Body of pancreas (tissue), 4 donors: Measurements from ENCODE around the gene GNB5. TPM values are rescaled to one million over a fixed set of nuclear protein-coding genes. Genes with fewer than 3 reads are reported as not detected.

Experiments
- ATAC-seq: fragments of 150-250 bp; one replicate; pipeline ENCODE4 v1.9.1; 2016
- DNase-seq, 4 donors: peaks; one replicate each; pipeline ENCODE4 v3.0.0-alpha.2; 2019
- H3K27ac ChIP-seq, 4 donors: fragments of 200-600 bp; sonication (generic); 1 replicate in 3 of 4; 2 replicates in 1 of 4; pipeline versions ENCODE4 v1.5.1 to v1.6.1; 2016 to 2019; ENCODE audit warnings: mild to moderate bottlenecking in 1 of 4, mixed read lengths in 1 of 4, moderate library complexity in 1 of 4
- H3K27me3 ChIP-seq, 2 donors: fragments of 200-600 bp; sonication (generic); one replicate each; pipeline ENCODE4 v1.6.0; 2016; ENCODE audit warnings: mild to moderate bottlenecking in 1 of 2
- H3K36me3 ChIP-seq, 2 donors: fragments of 200-600 bp; sonication (generic); replicated peaks in 1 of 2; 2 replicates each; pipeline ENCODE4 v1.5.1; 2016; ENCODE audit warnings: low read depth in 2 of 2; ENCODE audit not compliant: insufficient read depth in 1 of 2
- H3K4me1 ChIP-seq: fragments of 200-600 bp; sonication (generic); one replicate; pipeline ENCODE4 v1.6.0; 2016
- H3K4me3 ChIP-seq, 2 donors: fragments of 200-600 bp; sonication (generic); 1 replicate in 1 of 2; 2 replicates in 1 of 2; pipeline ENCODE4 v1.5.1; 2016 to 2019
- H3K9me3 ChIP-seq, 3 donors: fragments of 200-600 bp; sonication (generic); 1 replicate in 2 of 3; 2 replicates in 1 of 3; pipeline ENCODE4 v1.5.1; 2016
- POLR2A ChIP-seq, 3 donors: fragments of 450-650 bp; IDR thresholded peaks; one replicate each; pipeline ENCODE4 v1.6.1; 2016; ENCODE audit warnings: antibody characterized with exemption in 3 of 3, mild to moderate bottlenecking in 2 of 3
- WGBS, 2 donors: methylation state at CpG; one replicate each; pipeline ENCODE4 v1.1.5; 2017; 5-methylcytosine and 5-hydroxymethylcytosine counted together
- intact Hi-C: fragments of 100-400 bp; cut with DNase I; formaldehyde crosslinking; loops from one replicate; pipeline ENCODE4 v1.15.1; 2023
- total RNA-seq, 2 donors: library from RNA; depleted of rRNA; stranded (reverse); fragments of >200 nt; gene quantifications; one replicate each; pipeline ENCODE4 v1.1.0, GENCODE V29; 2016
- TF ChIP-seq, protein P1 (sequence below), 7 experiments: fragments of 450-650 bp in 4 of 7; fragments of 200-600 bp in 3 of 7; sonication (generic) in 3 of 7; IDR thresholded peaks; one replicate each; pipeline ENCODE4 v1.5.1; 2016 to 2019; ENCODE audit warnings: antibody characterized with exemption in 7 of 7

GNB5 gene
- total RNA-seq, 2 donors from 2014 or later: 15.8 to 25.2 TPM

DNA sequence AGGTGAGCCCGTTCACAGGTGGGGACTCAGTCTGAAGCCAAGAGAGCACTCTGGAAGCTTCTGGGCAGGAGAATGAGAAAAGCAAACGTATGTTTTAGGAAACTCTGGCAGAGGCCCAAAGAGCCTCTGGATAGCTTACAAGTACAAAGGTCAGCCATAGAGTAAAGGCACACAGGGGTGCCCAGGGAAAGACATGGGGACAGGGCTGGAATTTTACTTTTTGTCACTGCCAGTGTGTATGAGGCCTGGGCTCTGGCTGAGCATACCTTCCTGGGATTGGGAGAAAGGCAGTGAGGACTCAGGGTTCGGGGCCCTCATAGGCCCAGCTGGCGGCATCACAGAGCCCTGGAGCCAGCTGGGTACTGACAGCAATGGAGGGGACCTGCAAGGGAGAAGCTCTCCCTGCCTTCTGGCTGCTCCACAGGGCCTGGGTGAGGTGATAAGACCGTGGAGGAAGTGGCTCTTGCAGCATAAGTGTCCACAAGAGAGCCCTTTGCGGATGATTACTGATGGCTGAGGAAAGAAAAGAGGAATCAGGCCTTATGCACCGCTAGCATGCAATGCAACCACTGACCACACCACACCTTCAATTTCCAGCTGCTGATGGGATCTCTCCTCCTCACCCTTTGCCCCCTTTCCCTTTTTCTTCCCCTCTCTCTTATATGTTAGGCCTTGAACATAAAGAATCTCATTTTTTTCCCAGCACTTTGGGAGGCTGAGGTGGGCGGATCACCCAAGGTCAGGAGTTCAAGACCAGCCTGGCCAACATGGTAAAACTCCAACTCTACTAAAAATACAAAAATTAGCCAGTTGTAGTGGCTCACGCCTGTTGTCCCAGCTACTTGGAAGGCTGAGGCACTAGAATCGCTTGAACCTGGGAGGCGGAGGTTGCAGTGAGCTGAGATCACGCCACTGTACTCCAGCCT, 53.5 kb downstream of the GNB5 start:
- DNase-seq: peak; percentile 51 to 77 (median 67)
- TF ChIP-seq, protein P1, sequence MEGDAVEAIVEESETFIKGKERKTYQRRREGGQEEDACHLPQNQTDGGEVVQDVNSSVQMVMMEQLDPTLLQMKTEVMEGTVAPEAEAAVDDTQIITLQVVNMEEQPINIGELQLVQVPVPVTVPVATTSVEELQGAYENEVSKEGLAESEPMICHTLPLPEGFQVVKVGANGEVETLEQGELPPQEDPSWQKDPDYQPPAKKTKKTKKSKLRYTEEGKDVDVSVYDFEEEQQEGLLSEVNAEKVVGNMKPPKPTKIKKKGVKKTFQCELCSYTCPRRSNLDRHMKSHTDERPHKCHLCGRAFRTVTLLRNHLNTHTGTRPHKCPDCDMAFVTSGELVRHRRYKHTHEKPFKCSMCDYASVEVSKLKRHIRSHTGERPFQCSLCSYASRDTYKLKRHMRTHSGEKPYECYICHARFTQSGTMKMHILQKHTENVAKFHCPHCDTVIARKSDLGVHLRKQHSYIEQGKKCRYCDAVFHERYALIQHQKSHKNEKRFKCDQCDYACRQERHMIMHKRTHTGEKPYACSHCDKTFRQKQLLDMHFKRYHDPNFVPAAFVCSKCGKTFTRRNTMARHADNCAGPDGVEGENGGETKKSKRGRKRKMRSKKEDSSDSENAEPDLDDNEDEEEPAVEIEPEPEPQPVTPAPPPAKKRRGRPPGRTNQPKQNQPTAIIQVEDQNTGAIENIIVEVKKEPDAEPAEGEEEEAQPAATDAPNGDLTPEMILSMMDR (IDR thresholded peaks at IDR 0.05): peak in 2 of 7 experiments; percentile 14 to 19
- TF ChIP-seq POLR2A (IDR thresholded peaks at IDR 0.05): no peak
- H3K27ac ChIP-seq: peak overlapping the region; percentile 56 to 78 (median 68)
- H3K36me3 ChIP-seq: no peaks in the 10 kb centered on the region
- peak; percentile 7 for ATAC-seq
- no peak overlapping the region for H3K4me3 ChIP-seq
- H3K27me3 ChIP-seq: no peaks in the 10 kb centered on the region
- WGBS, 2 donors: 67 to 75% methylated on average over 12 of the region's 12 CpGs
- no peaks in the 10 kb centered on the region for H3K9me3 ChIP-seq
- intact Hi-C loops: no loop called here
- peaks cover 61% of the 10 kb centered on the region for H3K4me1 ChIP-seq

DNA sequence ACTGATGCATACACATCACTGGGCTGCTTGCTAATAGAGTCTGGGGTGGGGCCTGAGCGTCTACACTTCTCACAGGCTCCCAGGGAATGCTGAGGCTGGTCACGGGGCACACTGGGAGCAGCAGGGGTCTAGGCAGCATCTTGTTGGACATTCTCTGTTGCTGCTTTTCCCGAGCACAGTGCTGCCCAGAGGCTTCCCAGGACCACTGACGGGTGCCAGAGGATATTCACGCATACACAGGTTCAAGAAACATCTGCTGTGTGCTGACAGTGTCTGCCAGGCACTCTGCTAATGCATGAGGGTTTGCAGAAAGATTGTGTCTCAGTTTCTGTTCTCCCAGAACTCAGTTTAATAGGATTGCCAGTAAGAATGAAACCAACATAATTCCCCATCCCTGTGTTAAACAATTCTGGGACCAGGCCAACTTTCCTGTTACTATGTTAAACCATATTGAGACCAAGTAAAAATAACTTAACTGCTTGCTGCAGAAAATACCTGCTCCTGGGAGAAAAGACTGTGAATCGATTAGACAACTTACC, 54.7 kb downstream of the GNB5 start:
- TF ChIP-seq, protein P1 (IDR thresholded peaks at IDR 0.05): no peak
- TF ChIP-seq POLR2A (IDR thresholded peaks at IDR 0.05): no peak
- Histone ChIP-seq H3K27me3 (no peaks in the 10 kb centered on the region), H3K27ac (peak overlapping the region; percentile 17 to 78 (median 68)), H3K9me3 (no peaks in the 10 kb centered on the region), H3K36me3 (no peaks in the 10 kb centered on the region), H3K4me1 (peaks cover 58% of the 10 kb centered on the region), H3K4me3 (no peak overlapping the region)
- intact Hi-C loops: no loop called here
- DNase-seq: no peak
- WGBS, 2 donors: 63 to 72% methylated on average over 3 to 6 of the region's 6 CpGs
- no peak for ATAC-seq

DNA sequence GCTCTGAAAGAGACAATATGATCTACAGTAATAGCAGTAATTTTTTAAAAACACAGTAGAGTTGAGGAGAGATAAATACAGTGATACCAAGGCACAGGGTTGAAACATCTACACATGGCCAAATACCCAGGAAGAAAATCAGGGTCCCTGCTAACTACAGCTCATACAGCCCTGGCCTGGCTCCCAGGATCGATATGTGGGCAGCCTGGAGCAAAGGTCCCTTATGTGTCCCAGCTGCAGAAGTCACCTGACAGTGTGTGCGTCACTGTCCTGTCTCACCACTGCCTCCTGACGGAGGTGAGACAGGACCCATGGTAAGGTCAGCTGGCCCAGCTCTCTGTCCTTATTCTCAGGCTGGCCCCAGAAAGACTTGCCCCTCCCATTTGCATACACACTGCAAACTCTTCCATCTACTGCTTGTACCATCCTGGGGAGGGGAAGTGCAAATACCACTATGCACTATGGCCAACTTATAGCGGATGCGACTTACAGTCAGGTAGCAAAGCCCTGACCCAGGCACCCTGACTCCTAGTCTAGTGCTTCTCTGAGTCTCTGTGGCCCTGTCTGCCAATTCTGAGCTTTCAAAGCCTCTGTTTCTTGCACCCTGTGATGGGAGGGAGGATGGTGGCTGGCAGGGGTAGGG, 56.6 kb downstream of the GNB5 start:
- intact Hi-C loops: no loop called here
- H3K27me3 ChIP-seq: no peaks in the 10 kb centered on the region
- no peak overlapping the region for H3K4me3 ChIP-seq
- ATAC-seq (peak; percentile 96), DNase-seq (peak; percentile 90 to 95 (median 93))
- peaks cover 56% of the 10 kb centered on the region for H3K4me1 ChIP-seq
- peak overlapping the region; percentile 37 to 74 (median 60) for H3K27ac ChIP-seq
- TF ChIP-seq, protein P1 (IDR thresholded peaks at IDR 0.05): peak in 3 of 7 experiments; percentile 16 to 21 (median 17)
- TF ChIP-seq POLR2A (IDR thresholded peaks at IDR 0.05): no peak
- H3K9me3 ChIP-seq: no peaks in the 10 kb centered on the region
- WGBS, 2 donors: 35 to 44% methylated on average over 5 of the region's 5 CpGs
- no peaks in the 10 kb centered on the region for H3K36me3 ChIP-seq

DNA sequence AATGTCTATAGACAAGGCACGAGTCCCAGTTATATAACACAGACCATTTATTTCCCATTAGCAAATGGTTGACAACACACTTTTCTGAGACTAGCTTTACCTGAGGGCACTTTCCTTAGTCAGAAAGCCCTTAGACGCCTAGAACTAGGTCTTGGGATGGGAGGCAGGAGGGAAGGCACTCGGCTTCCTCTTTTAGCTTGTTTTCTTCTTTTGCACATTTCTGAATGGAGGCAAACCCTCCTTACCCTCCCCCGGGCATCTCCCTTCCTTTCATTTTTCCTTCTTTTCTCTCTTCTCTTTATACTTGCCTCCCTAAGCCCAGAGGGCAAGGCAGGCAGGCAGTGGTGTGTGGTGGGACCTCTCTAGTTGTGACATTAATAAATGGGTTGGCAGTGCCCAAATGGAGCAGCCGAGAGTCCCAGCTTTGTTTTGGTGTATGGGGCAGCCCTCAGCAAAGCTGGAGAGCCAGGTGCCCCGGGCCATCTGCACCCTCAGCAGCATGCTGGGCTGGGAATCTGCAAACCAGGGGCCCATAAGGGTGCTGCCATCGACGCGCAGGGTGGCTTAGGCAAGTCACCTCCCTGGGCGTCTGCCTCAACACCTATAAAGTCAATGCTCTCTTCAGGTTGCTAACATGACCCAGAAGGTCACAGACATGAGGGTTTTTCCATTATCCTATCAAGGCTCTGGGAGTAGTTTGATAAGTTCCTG, 57.5 kb downstream of the GNB5 start:
- intact Hi-C loops: no loop called here
- ATAC-seq (no peak), DNase-seq (no peak)
- TF ChIP-seq, protein P1 (IDR thresholded peaks at IDR 0.05): no peak
- no peak for TF ChIP-seq POLR2A (IDR thresholded peaks at IDR 0.05)
- no peaks in the 10 kb centered on the region for H3K9me3 ChIP-seq
- H3K27ac ChIP-seq: peak overlapping the region; percentile 6 to 74 (median 60)
- no peaks in the 10 kb centered on the region for H3K36me3 ChIP-seq
- WGBS, 2 donors: 66 to 78% methylated on average over 10 of the region's 10 CpGs
- H3K4me1 ChIP-seq: peaks cover 49% of the 10 kb centered on the region
- no peak overlapping the region for H3K4me3 ChIP-seq
- no peaks in the 10 kb centered on the region for H3K27me3 ChIP-seq
